HG02588 (cell line): ENCODE measurements around the gene KIF5C.

ENCODE experiments used
- ATAC-seq: cut with Tn5 transposase; IDR thresholded peaks from one replicate; pipeline ENCODE4 v1.9.1; 2021; ENCODE audit warnings: mild to moderate bottlenecking, moderate library complexity; ENCODE audit not compliant: unreplicated experiment

Gene KIF5C

DNA sequence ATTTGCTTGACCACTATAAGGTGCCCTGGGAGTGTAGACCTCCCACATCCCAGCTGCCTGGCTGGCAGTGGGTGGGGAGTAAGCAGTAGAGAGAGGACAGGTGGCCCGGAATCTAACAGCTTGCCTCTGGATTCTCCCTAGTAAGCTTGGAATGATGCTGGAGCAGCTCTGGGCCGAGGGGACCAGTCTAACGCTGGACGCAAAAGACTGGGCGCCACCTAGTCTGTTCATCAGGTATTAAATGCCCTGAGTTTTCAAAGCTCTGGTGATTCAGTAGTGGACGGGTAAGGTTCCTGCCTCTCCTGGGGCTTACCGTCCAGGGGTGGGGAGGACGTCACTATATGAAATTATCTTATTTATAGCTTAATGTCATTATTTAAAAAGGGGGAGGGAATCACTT is 162.8 kb downstream of the KIF5C start:
- ATAC-seq: no peak

DNA sequence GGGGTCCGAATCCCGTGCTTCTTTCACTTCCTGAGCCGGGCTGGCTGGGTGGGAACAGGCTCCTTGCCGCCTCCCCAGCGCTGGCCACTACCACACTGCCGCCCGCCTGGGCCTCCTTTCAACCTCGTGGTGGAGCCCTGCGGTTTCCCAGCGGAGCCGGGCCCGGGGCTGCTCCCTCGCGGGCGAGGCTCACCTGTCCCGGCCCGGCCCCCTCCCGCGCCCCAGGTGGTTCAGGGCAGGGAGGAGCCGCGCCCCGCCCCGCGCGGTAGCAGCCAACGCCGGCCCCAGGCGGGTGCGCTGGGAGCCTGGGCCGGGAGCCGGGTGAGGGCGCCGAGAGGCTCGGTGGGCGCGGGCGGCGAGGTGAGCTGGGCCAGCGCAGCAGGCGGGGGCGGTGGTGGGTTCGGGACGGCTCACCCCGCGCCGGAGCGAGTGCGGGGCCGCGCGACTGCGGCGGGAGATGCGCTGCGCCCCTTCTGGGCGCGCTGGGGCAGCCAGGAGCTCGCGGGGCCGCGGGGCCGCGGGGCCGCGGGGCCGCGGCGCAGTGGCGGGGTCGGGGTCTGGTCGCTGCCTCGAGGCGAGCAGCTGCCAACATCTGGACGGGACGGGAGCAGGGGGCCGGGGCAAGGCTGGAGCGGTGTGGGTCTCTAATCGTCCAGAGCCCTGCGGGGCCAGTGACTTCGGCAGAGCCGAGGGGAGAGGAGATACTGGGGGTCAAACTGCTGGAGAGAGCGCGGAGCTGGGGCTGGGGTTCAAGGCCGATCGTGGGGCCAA is 163.6 kb downstream of the KIF5C start, which contains the start of gene LYPD6B:
Gene LYPD6B (plus strand): TSS at position 258 of the 771 bp plus-strand sequence. CDS start 92,250 bp downstream, outside the sequence.
- ATAC-seq: peak; percentile 66

DNA sequence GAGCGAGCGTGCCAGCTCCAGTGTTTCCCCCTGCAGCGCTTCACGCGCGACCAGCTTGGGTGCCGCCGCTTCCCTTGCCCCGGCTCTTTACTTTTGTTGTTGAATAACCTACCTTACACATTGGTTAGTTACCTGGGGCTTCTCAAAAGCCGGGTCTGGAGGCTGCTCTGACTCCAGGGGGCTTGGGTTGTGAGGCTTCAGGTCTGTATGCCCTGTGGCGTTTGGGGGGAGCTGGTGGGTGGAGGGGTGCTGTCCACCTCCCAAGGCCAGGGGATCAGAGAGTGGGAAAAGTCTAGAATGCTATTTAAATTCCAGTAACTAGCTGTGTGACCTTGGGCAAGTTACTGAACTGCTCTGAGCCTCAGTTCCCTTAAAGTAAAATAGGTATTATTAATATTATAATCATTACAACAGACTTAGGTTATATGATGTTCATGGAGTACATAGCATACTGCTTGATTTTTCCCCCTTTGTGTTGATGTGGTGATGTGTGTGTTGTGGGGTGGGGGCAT is 164.2 kb downstream of the KIF5C start:
- no peak for ATAC-seq

DNA sequence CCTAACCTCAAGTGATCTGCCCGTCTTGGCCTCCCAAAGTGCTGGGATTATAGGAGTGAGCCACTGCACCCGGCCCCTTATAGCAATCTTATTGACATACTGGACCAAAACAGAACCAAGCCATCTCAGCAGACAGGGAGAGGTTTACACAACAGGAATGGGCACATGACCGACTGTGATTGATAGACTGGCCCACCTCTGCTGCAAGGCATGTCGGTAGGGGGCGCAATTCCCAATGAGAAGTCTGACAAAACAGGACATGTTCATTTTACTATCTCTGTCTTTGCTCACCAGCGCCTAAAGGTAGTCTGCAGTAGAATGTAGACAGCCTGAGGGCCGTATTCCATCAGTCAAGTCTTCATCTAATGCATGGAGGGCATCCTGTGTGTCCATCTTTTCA is 165.4 kb downstream of the KIF5C start:
- no peak for ATAC-seq

DNA sequence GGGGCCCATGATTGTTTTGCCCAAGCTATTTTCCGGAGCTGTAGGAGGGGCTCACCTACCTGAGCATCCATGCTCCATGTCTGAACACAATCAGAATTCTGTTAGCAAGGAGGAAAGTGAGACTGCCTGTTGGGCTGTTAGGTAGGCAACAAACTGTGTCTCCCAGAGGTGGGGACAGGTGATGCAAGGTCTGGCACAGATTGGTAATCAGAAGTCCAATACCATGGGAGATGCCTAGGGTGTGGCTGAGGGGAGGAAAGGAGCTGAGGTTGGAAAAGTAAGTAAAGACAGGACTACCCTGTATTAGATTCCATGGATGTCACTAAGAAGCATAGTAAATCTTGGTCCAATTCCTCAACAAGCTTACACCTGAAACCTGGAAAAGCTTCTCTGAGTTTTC is 166.5 kb downstream of the KIF5C start:
- ATAC-seq: no peak

DNA sequence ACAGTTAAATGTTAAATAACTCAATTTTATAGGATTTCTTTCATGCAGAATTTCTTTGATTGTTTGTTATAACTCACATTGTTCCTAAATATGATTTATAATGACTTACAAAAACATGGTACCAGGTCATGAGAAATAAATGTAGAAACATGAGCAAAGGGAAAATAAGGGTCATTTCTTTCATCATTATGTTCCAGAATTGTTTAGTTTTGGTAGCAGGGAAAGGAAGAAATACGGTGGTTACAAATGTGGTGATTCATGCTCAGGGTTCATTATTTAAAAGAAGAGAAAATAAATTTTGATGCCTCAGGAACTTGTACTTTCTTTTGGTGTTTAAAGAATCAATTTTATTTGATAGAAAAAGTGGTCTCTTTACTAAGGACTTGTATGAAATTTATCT is 167.9 kb downstream of the KIF5C start:
- ATAC-seq: no peak

DNA sequence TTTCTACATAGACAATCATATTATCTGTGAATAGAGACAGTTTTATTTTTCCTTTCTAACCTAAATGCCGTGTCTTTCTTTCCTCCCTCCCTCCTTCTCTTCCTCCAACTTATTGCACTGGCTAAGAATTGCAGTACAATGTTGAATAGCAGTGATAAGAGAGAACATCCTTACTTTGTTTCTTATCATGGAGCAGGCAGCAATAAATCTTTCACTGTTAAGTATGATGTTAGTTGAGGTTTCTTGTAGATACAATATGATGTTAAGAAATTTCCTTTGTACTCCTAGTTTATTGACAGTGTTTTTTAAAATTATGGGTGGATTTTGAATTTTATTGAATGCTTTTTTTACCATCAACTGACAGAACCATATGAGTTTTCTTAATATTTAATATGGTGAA is 169.5 kb downstream of the KIF5C start:
- ATAC-seq: no peak

DNA sequence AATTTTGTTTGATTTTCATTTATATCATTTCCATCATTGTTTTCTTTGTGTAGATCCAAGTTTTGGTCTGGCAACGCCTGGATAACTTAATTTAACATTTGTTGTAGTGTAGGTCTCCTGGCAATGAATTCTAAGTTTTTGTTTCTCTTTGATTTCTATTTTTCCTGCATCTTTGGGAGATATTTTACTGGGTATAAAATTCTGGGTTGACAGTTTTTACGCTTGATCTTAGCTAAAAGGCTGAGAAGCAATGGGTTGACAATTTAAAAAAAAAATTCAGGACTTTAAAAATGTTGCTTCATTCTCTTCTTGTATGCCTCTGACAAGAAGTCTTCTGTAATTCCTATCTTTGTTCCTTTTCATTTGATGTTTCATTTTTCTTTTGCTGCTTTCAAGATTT is 172.1 kb downstream of the KIF5C start:
- ATAC-seq: no peak

DNA sequence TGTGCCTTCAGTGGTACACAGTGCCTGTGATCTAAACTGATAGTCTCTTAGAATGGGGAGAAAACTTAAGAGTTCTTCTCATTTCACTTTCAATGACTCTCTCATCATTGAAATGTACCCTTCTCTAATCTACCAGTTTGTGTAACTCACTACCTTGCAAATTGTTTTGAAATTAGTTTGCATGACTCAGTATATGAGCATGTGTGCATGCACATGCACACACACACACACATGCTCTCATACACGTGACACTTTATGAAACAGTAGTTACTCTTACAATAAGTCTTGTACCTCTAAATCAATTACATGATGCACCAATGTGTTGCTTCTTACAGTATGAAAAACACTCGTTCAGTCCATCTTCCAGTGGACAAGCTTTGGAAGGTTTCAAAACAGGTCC is 174.1 kb downstream of the KIF5C start:
- ATAC-seq: no peak

DNA sequence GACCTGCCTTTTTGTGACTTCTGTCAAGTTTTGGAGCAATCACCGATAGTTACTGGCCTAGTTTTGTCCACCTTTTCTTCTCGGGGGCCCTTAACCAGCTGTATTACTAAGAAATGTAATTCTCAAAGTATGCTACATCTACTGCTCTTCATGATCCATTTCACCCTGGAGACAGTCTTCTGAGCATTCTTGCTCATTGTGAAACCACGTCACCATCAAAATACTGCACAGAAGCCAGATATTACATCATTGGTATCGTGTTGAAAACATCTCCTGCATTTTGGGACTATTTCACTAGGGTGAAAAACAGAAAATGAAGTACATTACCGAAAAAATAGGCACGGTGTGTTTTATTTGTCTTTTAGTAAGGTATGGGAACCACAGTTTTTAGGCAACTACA is 175.2 kb downstream of the KIF5C start:
- ATAC-seq: peak; percentile 82

DNA sequence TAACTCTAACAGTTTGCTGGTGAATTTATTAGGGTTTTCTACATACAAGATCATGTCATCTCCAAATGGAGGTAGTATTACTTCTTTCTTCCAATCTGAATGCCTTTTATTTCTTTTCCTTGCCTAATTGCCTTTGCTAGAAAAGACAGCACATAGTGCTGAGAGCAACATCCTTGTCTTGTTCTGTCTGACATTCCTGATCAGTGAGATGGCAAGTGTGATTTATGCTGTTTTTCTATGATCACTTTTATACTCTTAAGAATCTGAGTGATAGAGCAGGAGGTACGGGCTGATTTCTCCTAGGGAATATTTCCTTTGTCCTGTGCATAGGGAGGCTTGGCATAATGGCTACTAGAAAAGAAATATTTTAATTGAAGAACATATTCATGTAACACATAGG is 180.7 kb downstream of the KIF5C start:
- no peak for ATAC-seq

DNA sequence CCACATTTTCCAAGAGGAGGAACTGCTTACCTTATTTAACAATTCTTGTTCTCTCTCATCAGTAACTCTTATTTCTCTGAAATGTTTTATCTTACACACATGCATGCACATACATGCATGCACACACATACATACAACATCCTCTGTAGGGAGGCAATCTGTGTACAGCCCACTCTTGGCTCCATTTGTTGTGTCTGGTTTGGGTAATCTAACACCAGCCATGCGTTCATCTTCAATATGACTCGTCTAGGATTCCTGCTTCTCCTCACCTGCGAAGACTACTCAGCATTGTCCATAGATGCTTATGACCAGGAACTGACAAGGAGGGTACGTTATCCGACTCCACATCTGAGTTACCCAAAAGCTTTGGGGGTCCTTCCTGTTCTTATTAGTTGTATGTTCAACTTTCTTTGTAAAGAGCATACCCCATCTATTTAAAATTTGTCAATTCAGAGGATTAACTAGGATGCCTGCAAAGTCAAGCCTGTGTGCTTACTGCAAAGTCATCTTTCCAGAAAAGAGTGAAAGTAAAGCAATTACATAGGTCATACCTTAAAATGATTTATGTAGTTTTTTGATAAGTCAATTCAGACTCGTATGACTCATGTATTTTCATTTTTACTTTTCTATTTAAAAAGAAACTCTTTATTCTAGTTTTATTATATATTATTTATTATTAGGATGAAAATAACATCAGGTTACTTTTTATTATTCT is 181.7 kb downstream of the KIF5C start:
- no peak for ATAC-seq

DNA sequence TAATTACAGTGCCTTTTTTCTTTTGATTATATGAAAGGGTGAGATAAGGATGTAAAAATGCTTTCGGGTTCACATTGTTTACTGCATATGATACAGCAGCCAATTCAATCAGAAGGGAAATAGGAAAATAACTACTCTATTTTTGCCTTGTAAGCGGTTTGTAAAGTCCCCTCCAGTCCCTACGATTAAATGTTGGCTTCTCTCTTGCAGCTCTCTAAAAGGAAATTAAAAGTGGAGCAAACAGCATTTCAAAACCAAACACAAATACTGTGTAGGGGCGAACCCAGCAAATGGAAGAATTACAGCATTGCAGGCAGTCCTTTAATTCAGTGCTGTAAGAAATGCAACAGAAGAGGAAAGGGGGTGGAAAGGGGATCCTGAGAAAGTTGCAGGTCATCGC is 182.4 kb downstream of the KIF5C start:
- ATAC-seq: no peak

DNA sequence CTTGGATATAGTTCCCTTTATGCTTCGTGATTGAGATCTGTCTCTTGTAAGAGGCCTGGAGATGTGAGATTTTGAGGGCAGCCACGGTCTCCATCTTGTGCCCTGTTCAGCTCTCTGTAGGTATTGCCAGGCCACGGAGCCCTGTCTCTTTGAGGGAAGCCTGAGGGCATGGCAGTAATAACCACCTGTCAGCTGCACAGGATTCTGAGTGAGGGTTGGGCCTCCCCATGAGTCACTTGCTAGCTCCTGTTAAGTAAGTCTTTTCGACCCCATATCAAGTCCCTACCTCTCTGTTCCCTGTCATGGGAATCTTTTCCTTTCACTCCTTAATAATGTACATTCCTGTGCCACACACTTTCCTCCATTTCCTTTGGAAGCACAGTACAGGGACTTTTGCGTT is 183.9 kb downstream of the KIF5C start:
- ATAC-seq: no peak

DNA sequence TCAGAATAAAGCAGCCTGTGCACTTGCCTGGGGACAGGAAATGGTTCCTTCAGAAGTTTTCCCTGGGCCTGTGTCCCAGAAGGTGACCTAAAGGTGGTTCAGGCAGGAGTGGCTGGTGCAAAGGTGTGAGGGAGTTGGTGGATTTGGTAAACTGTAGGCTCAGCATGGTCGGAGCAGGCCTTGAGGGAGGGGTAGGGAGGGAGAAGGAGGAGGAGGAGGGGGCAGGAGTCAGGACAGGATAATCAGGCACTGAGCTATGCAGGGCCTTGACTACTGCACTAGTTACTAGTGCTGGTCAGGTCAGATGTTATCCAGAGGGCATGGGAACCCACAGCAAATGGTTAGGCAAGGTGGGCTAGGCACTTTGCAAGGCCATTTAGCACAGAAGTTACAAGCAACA is 184.8 kb downstream of the KIF5C start:
- no peak for ATAC-seq

DNA sequence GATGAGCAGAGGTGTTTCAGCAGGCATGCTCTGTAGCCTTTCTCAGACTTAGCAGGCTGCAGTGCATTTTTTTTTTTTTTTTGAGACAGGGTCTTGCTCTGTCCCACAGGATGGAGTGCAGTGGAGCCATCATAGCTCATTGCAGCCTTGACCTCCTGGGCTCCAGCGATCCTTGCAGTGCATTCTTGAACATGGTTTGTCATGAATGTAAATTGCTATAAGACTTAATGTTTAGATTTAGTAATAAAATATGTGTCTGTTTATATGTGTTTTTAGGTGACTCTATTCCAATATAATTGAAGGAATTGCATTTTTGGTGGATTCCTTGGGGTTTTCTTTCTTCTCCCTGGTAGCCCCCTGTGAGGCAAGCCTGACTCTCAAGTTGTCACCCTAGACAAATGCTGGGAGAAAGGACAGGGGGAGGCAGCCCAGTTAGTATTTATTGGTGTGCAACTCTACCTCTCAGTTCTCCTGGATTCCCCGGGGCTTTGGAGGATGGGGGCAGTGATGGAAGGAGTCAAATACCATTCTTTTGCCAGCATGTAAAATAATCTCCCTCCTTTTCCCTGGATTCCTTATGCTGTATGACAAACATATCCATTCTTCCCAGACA is 186.2 kb downstream of the KIF5C start:
- no peak for ATAC-seq

DNA sequence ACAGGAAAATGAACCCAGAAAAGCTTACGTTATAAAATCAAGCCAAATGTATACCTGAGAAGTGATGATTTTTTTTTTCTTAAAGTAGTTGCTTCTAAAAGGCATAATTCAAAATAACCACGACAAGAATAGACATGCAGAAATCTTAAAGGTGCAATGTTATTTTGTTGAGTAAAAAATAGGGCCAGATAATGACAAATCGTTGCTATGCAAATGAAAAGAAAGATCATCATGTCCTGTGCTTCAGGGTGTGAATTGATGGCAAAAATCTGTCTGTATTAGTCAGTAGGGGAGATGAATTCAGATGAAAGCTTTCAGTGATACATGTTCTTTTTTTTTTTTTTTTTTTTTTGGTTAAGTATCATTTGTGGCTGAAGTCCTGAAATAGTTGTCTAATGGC is 187.5 kb downstream of the KIF5C start:
- ATAC-seq: no peak

DNA sequence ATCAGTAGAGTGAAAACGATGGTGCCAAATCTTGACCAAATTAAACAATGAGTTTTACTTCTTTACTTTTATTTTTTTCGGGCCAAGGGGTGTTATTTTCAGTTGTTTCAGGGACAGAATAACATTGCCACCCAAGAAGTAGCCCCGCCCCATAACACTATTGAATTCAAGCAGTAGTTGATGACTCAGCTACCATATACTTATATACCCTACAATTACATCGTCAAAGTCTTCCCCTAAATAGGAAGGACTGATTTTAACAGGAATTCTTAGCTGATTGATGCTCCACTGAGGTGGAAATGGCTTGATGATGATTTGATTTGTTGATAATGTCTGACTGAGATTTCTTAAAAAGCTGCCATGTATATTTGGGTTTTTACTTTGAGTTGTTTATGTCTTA is 188.2 kb downstream of the KIF5C start:
- ATAC-seq: no peak

DNA sequence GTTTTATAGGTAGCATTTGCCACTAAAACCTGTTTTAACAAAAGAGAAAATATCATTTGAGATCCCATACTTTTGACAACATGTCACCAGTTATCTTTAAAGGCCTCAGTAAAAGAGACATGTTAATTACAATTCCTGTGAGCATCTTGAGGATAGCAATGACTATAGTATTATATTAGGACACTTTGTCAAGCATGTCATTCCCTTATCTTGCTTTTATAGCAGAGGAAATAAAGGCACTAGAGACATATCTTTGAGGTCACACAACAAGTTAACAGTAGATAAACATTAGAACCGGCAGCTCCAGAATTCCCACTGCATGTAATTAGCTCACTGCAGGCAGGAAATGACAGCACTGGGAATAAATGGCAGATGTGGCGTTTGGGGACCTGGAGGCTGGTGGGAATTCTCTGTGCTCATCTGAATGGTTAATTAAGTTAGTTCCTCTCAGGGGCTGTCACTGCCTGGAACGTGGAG is 189.4 kb downstream of the KIF5C start:
- no peak for ATAC-seq

DNA sequence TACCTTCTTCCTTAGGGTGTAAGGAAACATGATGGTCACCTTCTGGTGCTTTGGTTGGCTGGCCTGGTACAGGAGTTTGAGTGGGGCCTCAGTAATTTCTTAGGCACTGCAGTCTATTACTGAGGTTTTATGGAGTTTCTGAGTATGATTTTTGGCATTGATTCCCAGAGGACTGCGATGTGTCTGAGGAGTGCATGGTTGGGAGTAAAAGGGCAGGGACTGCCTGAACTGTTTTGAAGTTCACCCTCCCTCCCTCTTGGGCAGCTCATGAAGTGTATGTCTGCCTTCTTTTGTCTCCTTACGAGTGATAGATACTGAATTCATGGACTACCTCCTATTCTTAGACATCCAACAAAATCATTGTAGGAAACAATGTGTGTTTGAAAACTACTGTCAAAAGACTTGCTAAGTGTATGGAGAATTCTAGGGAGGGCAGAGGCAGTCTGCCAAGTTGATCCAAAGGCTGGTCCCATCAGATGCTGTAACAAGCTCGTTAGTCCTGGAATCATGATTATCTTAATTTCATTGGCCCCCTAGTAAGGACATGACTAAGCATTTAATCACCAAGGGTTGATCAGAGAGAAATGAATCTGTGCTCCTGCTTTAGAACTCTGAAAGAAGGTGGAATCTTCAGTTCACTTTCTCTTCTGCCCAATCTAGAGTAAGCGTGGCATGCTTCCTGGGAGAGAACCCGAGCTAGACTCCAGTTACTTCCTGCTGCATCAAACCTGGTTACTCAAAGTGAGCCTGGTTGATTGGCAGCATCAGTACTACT is 190.0 kb downstream of the KIF5C start:
- no peak for ATAC-seq
